PC-9 (cell line): ENCODE measurements around the gene REEP5. TPM values are rescaled to one million over a fixed set of nuclear protein-coding genes. Genes with fewer than 3 reads are reported as not detected.

Experiments used
- BruUV-seq: library from RNA; stranded (reverse); fragments of 400-500 nt; replicated peaks from 2 replicates; lab custom pipeline; 2021; lab: Mats Ljungman, UMichigan
- CTCF ChIA-PET: fragments of 300-600 bp; sonication (Branson Sonifier 250); formaldehyde crosslinking; loops from one replicate; lab custom pipeline; 2022; ENCODE audit warnings: antibody characterized with exemption; lab: Charles Lee
- POLR2A ChIA-PET: fragments of 300-600 bp; sonication (Branson Sonifier 250); formaldehyde crosslinking; loops from one replicate; lab custom pipeline; 2022; ENCODE audit warnings: antibody characterized with exemption; ENCODE audit not compliant: unreplicated experiment; lab: Charles Lee
- DNase-seq, 2 experiments: peaks; one replicate each; pipeline versions ENCODE4 v3.0.0 to v3.0.0-alpha.2; 2015 to 2022; ENCODE audit warnings: mixed read lengths in 1 of 2
- H2AFZ ChIP-seq: fragments of 200-600 bp; sonication (generic); 2 replicates; pipeline ENCODE4 v1.8.1; 2017; ENCODE audit warnings: antibody characterized with exemption
- H3F3A ChIP-seq: fragments of 200-600 bp; sonication (generic); 2 replicates; pipeline ENCODE4 v1.8.1; 2017; ENCODE audit warnings: antibody characterized with exemption, mild to moderate bottlenecking, low read depth; ENCODE audit not compliant: insufficient read depth
- H3K27ac ChIP-seq: fragments of 200-600 bp; sonication (generic); 2 replicates; pipeline ENCODE4 v1.6.1; 2016; ENCODE audit warnings: mixed run types
- H3K27me3 ChIP-seq: fragments of 200-600 bp; sonication (generic); 2 replicates; pipeline ENCODE4 v1.6.1; 2016; ENCODE audit warnings: low read depth, mixed run types; ENCODE audit not compliant: insufficient read depth
- H3K36me3 ChIP-seq: fragments of 200-600 bp; sonication (generic); 2 replicates; pipeline ENCODE4 v1.6.1; 2016; ENCODE audit warnings: low read depth, mixed run types
- H3K4me1 ChIP-seq: fragments of 200-600 bp; sonication (generic); replicated peaks from 2 replicates; pipeline ENCODE4 v1.6.1; 2016; ENCODE audit warnings: mixed run types; ENCODE audit not compliant: insufficient read depth
- H3K4me2 ChIP-seq: fragments of 200-600 bp; sonication (generic); 2 replicates; pipeline ENCODE4 v1.6.1; 2017; ENCODE audit warnings: mixed run types
- H3K4me3 ChIP-seq: fragments of 200-600 bp; sonication (generic); 2 replicates; pipeline ENCODE4 v1.6.1; 2016; ENCODE audit warnings: mixed run types
- H3K79me2 ChIP-seq: fragments of 200-600 bp; sonication (generic); 2 replicates; pipeline ENCODE4 v1.6.1; 2017; ENCODE audit warnings: low read depth, mixed run types
- H3K9me2 ChIP-seq: fragments of 200-600 bp; sonication (generic); 2 replicates; pipeline ENCODE4 v1.8.1; 2017; ENCODE audit warnings: mild to moderate bottlenecking; ENCODE audit not compliant: insufficient read depth
- H3K9me3 ChIP-seq: fragments of 200-600 bp; sonication (generic); 2 replicates; pipeline ENCODE4 v1.8.1; 2016; ENCODE audit warnings: low read depth; ENCODE audit not compliant: insufficient read depth
- H4K20me1 ChIP-seq: fragments of 200-600 bp; sonication (generic); 2 replicates; pipeline ENCODE4 v1.8.1; 2017; ENCODE audit not compliant: insufficient read depth
- EZH2 ChIP-seq: fragments of 200-600 bp; sonication (generic); IDR thresholded peaks from 2 replicates; pipeline ENCODE4 v1.8.0; 2017; ENCODE audit warnings: antibody characterized with exemption, low read depth
- intact Hi-C: fragments of 100-400 bp; cut with micrococcal nuclease; formaldehyde crosslinking; loops from one replicate; pipeline ENCODE4 v1.10.0; 2022; ENCODE audit not compliant: unreplicated experiment
- total RNA-seq: library from RNA; stranded (reverse); gene quantifications from 2 replicates; pipeline ENCODE4 v1.2.3, GENCODE V29; 2021
- TF ChIP-seq, protein P1 (sequence below): fragments of 200-600 bp; sonication (generic); conservative IDR thresholded peaks from 2 replicates; pipeline ENCODE4 v1.6.1; 2017; ENCODE audit warnings: mixed run types, antibody characterized with exemption, mild to moderate bottlenecking, moderate library complexity

REEP5 gene
- total RNA-seq, 1 experiment from 2014 or later = 45.2 TPM

DNA sequence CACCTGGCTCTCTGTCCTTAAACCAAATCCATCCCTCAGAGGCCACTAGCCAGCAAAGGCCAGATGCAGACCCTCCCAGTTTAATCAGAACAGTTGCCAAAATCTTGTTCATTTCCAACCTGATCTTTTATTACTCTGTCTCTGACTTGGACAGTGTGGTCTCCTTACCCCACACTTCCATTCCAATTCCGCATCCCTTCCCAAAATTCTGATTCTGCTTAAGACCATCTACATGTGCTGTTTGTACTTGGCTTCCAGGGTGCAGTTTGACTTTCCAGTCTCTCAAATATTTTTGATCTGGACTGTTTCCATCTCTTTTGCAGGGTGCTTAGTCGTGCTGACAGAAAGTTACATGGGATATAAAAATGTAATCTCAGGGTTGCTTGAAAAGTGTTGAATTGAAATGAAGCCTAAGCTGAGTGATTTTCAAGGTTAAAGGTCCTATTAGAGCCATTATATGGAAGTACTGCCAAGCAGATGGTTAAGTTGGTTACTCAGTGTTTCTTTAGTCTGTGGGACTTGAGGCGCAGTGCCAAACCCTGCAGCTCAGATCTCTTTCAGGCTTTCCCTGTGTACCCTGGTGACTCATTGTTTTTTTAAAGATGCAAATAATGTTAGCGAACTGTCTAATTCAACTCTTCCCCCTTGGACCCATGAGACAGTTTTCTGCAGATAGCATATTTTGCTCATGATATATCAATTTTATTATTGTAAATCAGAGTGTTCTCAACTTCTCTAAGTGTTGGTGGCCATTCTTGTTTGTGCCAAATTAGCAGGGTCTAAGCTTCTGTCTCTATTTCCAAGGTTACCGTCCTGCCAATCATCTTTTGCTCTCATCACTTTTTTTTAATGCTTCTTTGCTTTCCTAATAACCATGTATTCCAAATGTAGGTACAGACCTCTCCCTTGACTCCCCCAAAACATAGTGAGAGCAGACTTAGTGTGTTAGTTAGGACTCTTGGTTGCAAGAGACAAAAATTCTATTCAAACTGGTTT lies 36.4 kb upstream of the REEP5 start:
- intact Hi-C loops = loop anchor here (1.0 to 5.0 kb wide), 2 partner anchors 37 to 81 kb away; no protein-coding TSS in a partner anchor
- Histone ChIP-seq H3K27me3 (no peaks in the 10 kb centered on the region), H3K4me2 (peak overlapping the region; percentile 50), H3K9me3 (no peaks in the 10 kb centered on the region), H3F3A (peaks cover 26% of the 10 kb centered on the region), H3K4me1 (peaks cover 46% of the 10 kb centered on the region), H3K79me2 (no peaks in the 10 kb centered on the region), H3K9me2 (no peaks in the 10 kb centered on the region), H3K27ac (peak overlapping the region; percentile 63), H2AFZ (no peak overlapping the region), H3K36me3 (no peaks in the 10 kb centered on the region), H4K20me1 (no peaks in the 10 kb centered on the region), H3K4me3 (no peak overlapping the region)
- BruUV-seq = no TSS peak
- POLR2A ChIA-PET = interaction anchor here (0.7 kb wide), 1 partner anchor 28 kb away, joined by 7 read pairs; no protein-coding TSS in a partner anchor
- DNase-seq = peak; percentile 66 to 93
- TF ChIP-seq, protein P1, sequence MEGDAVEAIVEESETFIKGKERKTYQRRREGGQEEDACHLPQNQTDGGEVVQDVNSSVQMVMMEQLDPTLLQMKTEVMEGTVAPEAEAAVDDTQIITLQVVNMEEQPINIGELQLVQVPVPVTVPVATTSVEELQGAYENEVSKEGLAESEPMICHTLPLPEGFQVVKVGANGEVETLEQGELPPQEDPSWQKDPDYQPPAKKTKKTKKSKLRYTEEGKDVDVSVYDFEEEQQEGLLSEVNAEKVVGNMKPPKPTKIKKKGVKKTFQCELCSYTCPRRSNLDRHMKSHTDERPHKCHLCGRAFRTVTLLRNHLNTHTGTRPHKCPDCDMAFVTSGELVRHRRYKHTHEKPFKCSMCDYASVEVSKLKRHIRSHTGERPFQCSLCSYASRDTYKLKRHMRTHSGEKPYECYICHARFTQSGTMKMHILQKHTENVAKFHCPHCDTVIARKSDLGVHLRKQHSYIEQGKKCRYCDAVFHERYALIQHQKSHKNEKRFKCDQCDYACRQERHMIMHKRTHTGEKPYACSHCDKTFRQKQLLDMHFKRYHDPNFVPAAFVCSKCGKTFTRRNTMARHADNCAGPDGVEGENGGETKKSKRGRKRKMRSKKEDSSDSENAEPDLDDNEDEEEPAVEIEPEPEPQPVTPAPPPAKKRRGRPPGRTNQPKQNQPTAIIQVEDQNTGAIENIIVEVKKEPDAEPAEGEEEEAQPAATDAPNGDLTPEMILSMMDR = no peak
- TF ChIP-seq EZH2 = no peak
- CTCF ChIA-PET = interaction anchor here (0.6 kb wide), 3 partner anchors 11 to 215 kb away, joined by 4 to 6 read pairs (median 4); partner anchors contain the start of gene REEP5

DNA sequence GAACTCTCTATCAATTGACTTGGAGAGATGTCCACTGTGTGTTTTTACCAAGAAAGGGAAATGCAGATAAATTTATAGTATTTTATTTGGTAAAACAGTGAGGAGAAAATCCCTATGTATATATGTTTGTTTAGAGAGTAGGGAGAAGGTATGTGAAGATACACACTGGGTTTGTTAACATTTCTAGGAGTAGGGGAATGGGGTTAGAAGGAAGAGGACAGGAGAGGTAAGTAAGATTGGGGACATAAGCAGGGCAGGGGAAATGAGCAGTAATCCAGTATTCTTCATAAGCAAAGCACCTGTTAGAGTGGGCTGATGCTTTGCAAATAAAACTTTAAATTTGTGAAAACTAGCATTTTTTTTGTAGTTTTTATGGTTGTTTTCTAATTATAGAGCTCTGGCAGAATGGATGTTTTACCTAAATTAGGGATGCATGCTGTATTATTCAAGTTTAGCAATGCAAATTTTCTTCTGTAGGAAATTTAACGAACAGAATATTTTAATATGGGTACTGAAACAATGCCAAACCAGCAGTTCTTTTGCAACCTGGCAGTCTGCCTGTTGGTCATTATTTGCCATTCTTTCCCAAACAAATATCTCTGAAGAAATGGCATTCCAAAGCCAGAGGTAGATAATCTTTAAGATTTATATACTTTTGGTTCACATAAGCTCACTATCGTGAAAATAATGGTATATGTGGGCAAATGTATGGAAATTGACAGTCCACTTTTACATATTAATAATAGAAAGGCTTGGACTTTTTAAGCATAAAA lies 35.2 kb upstream of the REEP5 start:
- no peaks in the 10 kb centered on the region for H3K79me2 ChIP-seq
- no peak overlapping the region for H3K4me3 ChIP-seq
- POLR2A ChIA-PET = interaction anchor here (0.5 kb wide), 1 partner anchor 23 kb away, joined by 3 read pairs; no protein-coding TSS in a partner anchor

More for the DNA sequence above, 35.2 kb upstream of the REEP5 start:
- TF ChIP-seq, protein P1 = no peak
- TF ChIP-seq EZH2 = no peak
- DNase-seq = no peak
- Histone ChIP-seq H3K27ac (no peak overlapping the region), H4K20me1 (no peaks in the 10 kb centered on the region), H3K9me3 (no peaks in the 10 kb centered on the region), H3K4me1 (peaks cover 43% of the 10 kb centered on the region), H3K36me3 (no peaks in the 10 kb centered on the region), H3K4me2 (peak overlapping the region; percentile 50; the same call in 1 of the 2 replicates), H3K27me3 (no peaks in the 10 kb centered on the region), H3K9me2 (no peaks in the 10 kb centered on the region), H2AFZ (no peak overlapping the region), H3F3A (peaks cover 24% of the 10 kb centered on the region)
- BruUV-seq = no TSS peak
- CTCF ChIA-PET = no interaction called here
- intact Hi-C loops = loop anchor here (5.0 kb wide), 1 partner anchor 80 kb away; no protein-coding TSS in a partner anchor
